HG03139 (cell line): ENCODE measurements around the gene GMDS.

Source experiments
- ATAC-seq: cut with Tn5 transposase; IDR thresholded peaks from one replicate; pipeline ENCODE4 v1.9.1; 2021; ENCODE audit not compliant: unreplicated experiment

Gene GMDS

GRCh38 chr6:2000962-2001361 is 244.4 kb downstream of the GMDS start:
- no peak for ATAC-seq

- ATAC-seq, result no peak
Measured at GRCh38 chr6:1997702-1998101, 247.7 kb downstream of the GMDS start.

- no peak for ATAC-seq
Measured at GRCh38 chr6:1995636-1996035, 249.8 kb downstream of the GMDS start.

- no peak for ATAC-seq
Measured at GRCh38 chr6:1993042-1993441, 252.4 kb downstream of the GMDS start.

GRCh38 chr6:1991332-1991878 is 254.0 kb downstream of the GMDS start:
- ATAC-seq, result no peak

GRCh38 chr6:1988843-1989242 is 256.6 kb downstream of the GMDS start:
- no peak for ATAC-seq

GRCh38 chr6:1987640-1988039 is 257.8 kb downstream of the GMDS start:
- ATAC-seq, result no peak

GRCh38 chr6:1986454-1987243 is 258.8 kb downstream of the GMDS start:
- ATAC-seq, result no peak

GRCh38 chr6:1984346-1984994 is 260.9 kb downstream of the GMDS start:
- no peak for ATAC-seq

- ATAC-seq, result no peak
Measured at GRCh38 chr6:1983850-1984249, 261.6 kb downstream of the GMDS start.

- ATAC-seq, result no peak
Measured at GRCh38 chr6:1972962-1973361, 272.4 kb downstream of the GMDS start.

- no peak for ATAC-seq
Measured at GRCh38 chr6:1971612-1972011, 273.8 kb downstream of the GMDS start.

GRCh38 chr6:1970151-1970561 is 275.2 kb downstream of the GMDS start:
- ATAC-seq, result no peak

- ATAC-seq, result no peak
Measured at GRCh38 chr6:1966713-1967112, 278.7 kb downstream of the GMDS start.

- no peak for ATAC-seq
Measured at GRCh38 chr6:1965596-1966224, 279.7 kb downstream of the GMDS start.

- ATAC-seq, result no peak
Measured at GRCh38 chr6:1963596-1963995, 281.8 kb downstream of the GMDS start.

- ATAC-seq, result no peak
Measured at GRCh38 chr6:1962201-1962600, 283.2 kb downstream of the GMDS start.

GRCh38 chr6:1960486-1961142 is 284.8 kb downstream of the GMDS start:
- ATAC-seq, result no peak

GRCh38 chr6:1958257-1958656 is 287.1 kb downstream of the GMDS start:
- no peak for ATAC-seq

GRCh38 chr6:1957746-1958145 is 287.7 kb downstream of the GMDS start:
- ATAC-seq, result no peak

- ATAC-seq, result no peak
Measured at GRCh38 chr6:1952740-1953360, 292.6 kb downstream of the GMDS start.
